Upper lobe of left lung (tissue), 6 donors: Measurements from ENCODE around the gene RBM23. TPM values are rescaled to one million over a fixed set of nuclear protein-coding genes. Genes with fewer than 3 reads are reported as not detected.
"Not testable (repeated sequence)": the region's sequence is repeated elsewhere in the genome, so short reads cannot be mapped to it uniquely, and the experiment has no call there.

Experiments
- ATAC-seq, 2 donors: fragments of 200-7000 bp; cut with Tn5 transposase; one replicate each; pipeline ENCODE4 v1.9.1; 2022; ENCODE audit warnings: mild to moderate bottlenecking in 2 of 2, moderate library complexity in 2 of 2; ENCODE audit not compliant: low FRiP score in 2 of 2
- DNase-seq, 2 donors: peaks; one replicate each; pipeline ENCODE4 v3.0.0-alpha.2; 2019 to 2020
- H3K27ac ChIP-seq, 4 donors: fragments of 200-600 bp; sonication (generic); one replicate each; pipeline ENCODE4 v1.5.1; 2016 to 2019
- H3K27me3 ChIP-seq, 4 donors: fragments of 200-600 bp; sonication (generic); one replicate each; pipeline ENCODE4 v1.5.1; 2017 to 2019
- H3K36me3 ChIP-seq, 4 donors: fragments of 200-600 bp; sonication (generic); one replicate each; pipeline ENCODE4 v1.5.1; 2016 to 2019
- H3K4me1 ChIP-seq, 4 donors: fragments of 200-600 bp; sonication (generic); one replicate each; pipeline ENCODE4 v1.5.1; 2018 to 2019
- H3K4me3 ChIP-seq, 4 donors: fragments of 200-600 bp; sonication (generic); one replicate each; pipeline ENCODE4 v1.5.1; 2017 to 2019; ENCODE audit warnings: mild to moderate bottlenecking in 2 of 4, moderate library complexity in 1 of 4
- H3K9me3 ChIP-seq, 4 donors: fragments of 200-600 bp; sonication (generic); one replicate each; pipeline ENCODE4 v1.5.1; 2018 to 2019
- EP300 ChIP-seq, 4 donors: sonication (generic); formaldehyde crosslinking; IDR thresholded peaks; one replicate each; pipeline ENCODE4 v1.5.1; 2017; ENCODE audit warnings: antibody characterized with exemption in 4 of 4, control low read depth in 2 of 4
- POLR2A ChIP-seq, 4 donors: fragments of 450-650 bp; IDR thresholded peaks; one replicate each; pipeline ENCODE4 v1.5.1; 2016 to 2017; ENCODE audit warnings: antibody characterized with exemption in 4 of 4, mild to moderate bottlenecking in 2 of 4
- POLR2AphosphoS5 ChIP-seq, 2 donors: sonication (generic); formaldehyde crosslinking; IDR thresholded peaks; one replicate each; pipeline ENCODE4 v1.5.1; 2017; ENCODE audit warnings: antibody characterized with exemption in 2 of 2
- WGBS, 2 donors: methylation state at CpG; one replicate each; pipeline ENCODE4 v1.1.5; 2017 to 2018; 5-methylcytosine and 5-hydroxymethylcytosine counted together
- total RNA-seq, 6 donors: library from RNA; depleted of rRNA in 4 of 6; stranded (reverse); fragments of >200 nt in 4 of 6; gene quantifications; one replicate each; pipeline versions ENCODE4 v1.1.0 to v1.2.1, GENCODE V29; 2016 to 2021
- TF ChIP-seq, protein P1 (sequence below), 6 experiments: fragments of 450-650 bp in 4 of 6; fragments of 200-600 bp in 2 of 6; sonication (generic) in 2 of 6; IDR thresholded peaks; one replicate each; pipeline ENCODE4 v1.5.1; 2016 to 2019; ENCODE audit warnings: antibody characterized with exemption in 6 of 6
- donor health status: DM: no; HTN: no; CAD: no; lungs with moderate emphysema.
- donor health status: DM: no; HTN: yes; CAD: no; lungs with severe emphysema.

The RBM23 gene
- 10 to 100 TPM; 63.3 to 96.8 (median 91.9) TPM for total RNA-seq

DNA sequence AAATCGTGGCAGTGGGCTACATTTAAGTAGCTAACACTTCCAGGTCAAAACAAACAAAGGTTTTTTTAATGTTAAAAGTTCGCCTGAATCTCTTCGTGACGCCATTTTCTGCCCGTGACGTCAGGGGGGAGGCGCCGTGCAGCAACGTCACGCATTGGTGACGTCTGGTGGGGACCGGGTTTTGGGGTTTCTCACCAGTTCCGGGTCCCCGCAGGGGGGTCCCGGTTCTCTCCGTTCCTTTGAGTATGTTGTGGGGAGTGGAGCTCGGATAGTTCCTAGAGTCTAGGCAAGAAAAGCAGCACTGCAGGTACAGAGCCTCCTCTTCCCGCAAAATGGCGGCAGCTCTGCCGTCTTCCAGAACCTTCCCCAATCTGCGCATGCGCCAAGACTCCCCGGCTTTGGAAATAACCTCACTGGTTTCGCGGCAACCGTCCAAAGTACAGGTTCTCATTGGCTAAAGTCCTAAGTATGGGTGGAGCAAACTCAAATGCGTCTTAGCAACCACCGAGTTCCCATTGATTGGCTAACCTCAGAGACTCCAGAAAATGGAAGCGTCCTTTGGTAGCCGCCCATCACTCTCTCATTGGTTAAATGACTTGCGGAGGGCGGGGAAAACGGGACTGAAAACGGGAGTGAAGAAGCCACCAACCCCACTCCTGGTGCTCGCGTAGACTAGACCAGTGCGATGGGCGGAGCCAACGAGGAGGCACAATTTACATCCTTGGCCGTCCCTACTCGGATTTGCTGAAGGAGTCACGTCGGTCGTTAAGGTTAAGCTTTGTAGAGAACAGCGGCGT is at the start of gene RBM23:
Gene RBM23 (minus strand): TSS at position 346 of the 797 bp plus-strand sequence.
- H3K27me3 ChIP-seq = no peaks in the 10 kb centered on the region
- WGBS, 2 donors = 0% methylated on average over 13 to 46 of the region's 46 CpGs
- TF ChIP-seq POLR2AphosphoS5 (IDR thresholded peaks at IDR 0.05) = peak; percentile 83
- TF ChIP-seq, protein P1, sequence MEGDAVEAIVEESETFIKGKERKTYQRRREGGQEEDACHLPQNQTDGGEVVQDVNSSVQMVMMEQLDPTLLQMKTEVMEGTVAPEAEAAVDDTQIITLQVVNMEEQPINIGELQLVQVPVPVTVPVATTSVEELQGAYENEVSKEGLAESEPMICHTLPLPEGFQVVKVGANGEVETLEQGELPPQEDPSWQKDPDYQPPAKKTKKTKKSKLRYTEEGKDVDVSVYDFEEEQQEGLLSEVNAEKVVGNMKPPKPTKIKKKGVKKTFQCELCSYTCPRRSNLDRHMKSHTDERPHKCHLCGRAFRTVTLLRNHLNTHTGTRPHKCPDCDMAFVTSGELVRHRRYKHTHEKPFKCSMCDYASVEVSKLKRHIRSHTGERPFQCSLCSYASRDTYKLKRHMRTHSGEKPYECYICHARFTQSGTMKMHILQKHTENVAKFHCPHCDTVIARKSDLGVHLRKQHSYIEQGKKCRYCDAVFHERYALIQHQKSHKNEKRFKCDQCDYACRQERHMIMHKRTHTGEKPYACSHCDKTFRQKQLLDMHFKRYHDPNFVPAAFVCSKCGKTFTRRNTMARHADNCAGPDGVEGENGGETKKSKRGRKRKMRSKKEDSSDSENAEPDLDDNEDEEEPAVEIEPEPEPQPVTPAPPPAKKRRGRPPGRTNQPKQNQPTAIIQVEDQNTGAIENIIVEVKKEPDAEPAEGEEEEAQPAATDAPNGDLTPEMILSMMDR (IDR thresholded peaks at IDR 0.05) = peak in 2 of 6 experiments; percentile 8 to 19
- TF ChIP-seq EP300 (IDR thresholded peaks at IDR 0.05) = peak in 1 of 4 donors; percentile 36
- TF ChIP-seq POLR2A (IDR thresholded peaks at IDR 0.05) = peak in 3 of 4 donors; percentile 56 to 94 (median 89)
- H3K27ac ChIP-seq = peak within 1 kb of the TSS; percentile 94 to 98 (median 97)
- DNase-seq (peak; percentile 93 to 100), ATAC-seq (peak; percentile 96 to 99)
- peaks cover 29 to 43% (median 33%) of the 10 kb centered on the region in 4 donors for H3K4me1 ChIP-seq
- no peaks in the 10 kb centered on the region for H3K9me3 ChIP-seq
- H3K36me3 ChIP-seq = peaks cover 7 to 44% (median 26%) of the 10 kb centered on the region in 4 donors
- H3K4me3 ChIP-seq = peak within 1 kb of the TSS; percentile 63 to 76 (median 70)

DNA sequence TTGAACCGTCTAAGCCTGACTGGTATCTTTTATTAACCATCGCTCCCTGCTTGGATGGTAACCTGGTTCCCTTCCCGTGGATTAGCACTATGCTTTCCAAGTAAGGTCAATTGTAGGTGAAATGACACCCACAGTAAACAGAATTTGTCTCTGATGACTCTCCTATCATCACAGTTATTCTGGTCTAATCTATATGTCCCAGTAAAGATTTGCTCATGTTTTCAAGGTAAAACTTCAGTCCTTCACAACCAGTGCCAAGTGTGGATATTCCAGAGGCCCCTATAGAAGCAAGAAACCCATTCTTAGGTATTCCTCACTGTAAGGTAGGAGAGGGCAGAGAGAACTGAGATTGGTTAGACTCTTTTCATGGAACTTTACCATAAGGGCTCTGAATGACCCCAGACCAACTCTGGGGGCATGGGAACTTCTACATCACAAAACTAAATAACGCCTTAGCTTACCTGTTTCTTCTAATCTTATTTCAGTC is 47.9 kb upstream of the RBM23 start:
- WGBS, 2 donors = 64 to 69% methylated on average over 4 of the region's 4 CpGs
- Histone ChIP-seq H3K9me3 (no peaks in the 10 kb centered on the region), H3K27me3 (no peaks in the 10 kb centered on the region), H3K27ac (no peak overlapping the region), H3K4me1 (no peaks in the 10 kb centered on the region), H3K4me3 (no peak overlapping the region), H3K36me3 (no peaks in the 10 kb centered on the region)
- no peak for TF ChIP-seq POLR2AphosphoS5 (IDR thresholded peaks at IDR 0.05)
- TF ChIP-seq EP300 (IDR thresholded peaks at IDR 0.05) = no peak
- TF ChIP-seq, protein P1 (IDR thresholded peaks at IDR 0.05) = no peak
- no peak for TF ChIP-seq POLR2A (IDR thresholded peaks at IDR 0.05)
- DNase-seq = no peak
- ATAC-seq = no peak

DNA sequence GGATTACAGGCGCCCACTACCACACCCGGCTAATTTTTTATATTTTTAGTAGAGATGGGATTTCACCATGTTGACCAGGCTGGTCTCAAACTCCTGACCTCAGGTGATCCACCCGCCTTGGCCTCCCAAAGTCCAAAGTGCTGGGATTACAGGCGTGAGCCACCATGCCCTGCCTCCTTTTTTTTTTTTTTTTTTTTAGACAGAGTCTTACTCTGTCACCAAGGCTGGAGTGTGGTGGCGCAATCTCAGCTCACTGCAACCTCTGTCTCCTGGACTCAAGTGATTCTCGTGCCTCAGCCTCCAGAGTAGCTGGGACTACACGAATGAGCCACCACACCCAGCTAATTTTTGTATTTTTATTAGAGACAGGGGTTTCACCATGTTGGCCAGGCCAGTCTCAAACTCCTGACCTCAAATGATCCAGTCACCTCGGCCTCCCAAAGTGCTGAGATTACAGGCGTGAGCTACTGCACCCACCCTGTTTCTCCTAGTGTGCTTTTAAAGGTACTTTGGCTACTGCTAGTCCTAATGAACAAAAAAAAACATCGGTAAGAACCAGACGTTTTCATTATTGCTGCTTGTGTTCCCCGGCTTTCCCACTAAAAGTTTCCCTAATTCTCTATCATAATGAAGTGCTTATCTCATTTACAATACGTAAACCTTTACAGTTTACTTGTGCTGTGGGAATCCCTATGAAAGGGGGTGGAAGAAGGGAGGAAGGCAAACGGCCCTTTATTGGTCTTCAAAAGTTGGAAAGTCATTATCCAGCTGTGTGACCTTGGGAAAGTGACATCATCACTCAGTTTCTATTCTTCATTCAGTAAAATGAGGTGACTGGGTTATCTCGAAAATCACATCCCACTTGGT is 47.2 kb upstream of the RBM23 start:
- not testable (repeated sequence) for H3K4me3 ChIP-seq, H3K4me1 ChIP-seq, H3K9me3 ChIP-seq, H3K27me3 ChIP-seq, H3K36me3 ChIP-seq, H3K27ac ChIP-seq, ATAC-seq
- peak in 1 of 2 donors; percentile 60 for DNase-seq
- WGBS, 2 donors = 71 to 74% methylated on average over 14 to 15 of the region's 15 CpGs

DNA sequence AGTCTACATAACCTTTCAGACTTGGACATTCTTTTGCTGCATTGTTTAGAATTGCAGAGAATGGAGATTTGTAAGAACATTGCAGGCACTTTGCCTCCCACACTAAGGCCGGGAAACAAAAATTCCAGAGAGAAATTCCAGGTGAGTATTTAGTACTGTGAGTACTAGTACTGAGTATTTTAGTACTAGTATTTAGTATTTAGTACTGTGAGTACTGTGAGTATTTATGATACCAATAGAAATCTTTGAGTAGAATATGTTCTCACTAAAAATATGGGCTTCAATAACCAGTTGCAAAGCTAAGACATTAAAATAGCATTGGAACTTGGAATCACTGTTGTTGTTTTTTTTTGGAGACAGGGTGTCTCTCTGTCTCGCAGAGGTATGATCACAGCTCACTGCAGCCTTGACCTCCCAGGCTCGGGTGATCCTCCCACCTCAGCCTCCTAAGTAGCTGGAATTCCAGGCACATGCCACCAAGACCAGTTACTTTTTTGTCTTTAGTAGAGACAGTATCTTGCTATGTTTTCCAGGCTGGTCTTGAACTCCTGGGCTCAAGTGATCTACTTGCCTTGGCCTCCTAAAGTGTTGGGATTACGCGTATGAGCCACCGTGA is 43.2 kb upstream of the RBM23 start:
- 93 to 96% methylated on average over 6 of the region's 6 CpGs for WGBS, 2 donors
- H3K36me3 ChIP-seq = no peaks in the 10 kb centered on the region
- no peak overlapping the region for H3K27ac ChIP-seq
- H3K9me3 ChIP-seq = no peaks in the 10 kb centered on the region
- H3K27me3 ChIP-seq = no peaks in the 10 kb centered on the region
- TF ChIP-seq POLR2AphosphoS5 (IDR thresholded peaks at IDR 0.05) = no peak
- TF ChIP-seq EP300 (IDR thresholded peaks at IDR 0.05) = no peak
- TF ChIP-seq, protein P1 (IDR thresholded peaks at IDR 0.05) = no peak
- TF ChIP-seq POLR2A (IDR thresholded peaks at IDR 0.05) = no peak
- ATAC-seq (no peak), DNase-seq (no peak)
- H3K4me3 ChIP-seq = no peak overlapping the region
- H3K4me1 ChIP-seq = peaks cover 2 to 5% (median 3%) of the 10 kb centered on the region in 4 donors
